Liver (tissue), 9 donors: ENCODE measurements around the gene FAM13B. TPM values are rescaled to one million over a fixed set of nuclear protein-coding genes. Genes with fewer than 3 reads are reported as not detected.
"Not testable (repeated sequence)": the region's sequence is repeated elsewhere in the genome, so short reads cannot be mapped to it uniquely, and the experiment has no call there.

ENCODE experiments used
- DNase-seq: peaks from one replicate; pipeline ENCODE4 v3.0.0-alpha.2; 2017; ENCODE audit warnings: low spot score
- H3K27ac ChIP-seq, 2 donors: one replicate each; pipeline ENCODE4 v1.7.0; 2013; ENCODE audit warnings: inconsistent platforms in 2 of 2, low read length in 2 of 2, control low read depth in 1 of 2, low read depth in 1 of 2, mild to moderate bottlenecking in 1 of 2
- H3K27me3 ChIP-seq, 4 donors: one replicate each; pipeline versions ENCODE4 v1.6.1 to v1.7.0; 2013; ENCODE audit warnings: low read length in 3 of 4, inconsistent platforms in 1 of 4, mild to moderate bottlenecking in 1 of 4, moderate library complexity in 1 of 4; ENCODE audit not compliant: control insufficient read depth in 4 of 4, insufficient read depth in 4 of 4
- H3K36me3 ChIP-seq, 4 donors: one replicate each; pipeline versions ENCODE4 v1.6.1 to v1.7.0; 2013; ENCODE audit warnings: low read length in 3 of 4, mild to moderate bottlenecking in 3 of 4, low read depth in 1 of 4, moderate library complexity in 1 of 4; ENCODE audit not compliant: control insufficient read depth in 4 of 4, insufficient read depth in 3 of 4
- H3K4me1 ChIP-seq, 4 donors: one replicate each; pipeline versions ENCODE4 v1.6.1 to v1.7.0; 2013; ENCODE audit warnings: low read length in 3 of 4, mild to moderate bottlenecking in 3 of 4, moderate library complexity in 1 of 4; ENCODE audit not compliant: control insufficient read depth in 4 of 4, insufficient read depth in 4 of 4
- H3K4me3 ChIP-seq, 3 donors: one replicate each; pipeline versions ENCODE4 v1.6.1 to v1.7.0; 2013; ENCODE audit warnings: low read length in 3 of 3, control low read depth in 1 of 3, low read depth in 1 of 3, mild to moderate bottlenecking in 1 of 3
- H3K9ac ChIP-seq, 2 donors: one replicate each; pipeline ENCODE4 v1.7.0; 2013; ENCODE audit warnings: low read length in 2 of 2, mild to moderate bottlenecking in 2 of 2, moderate library complexity in 2 of 2, control low read depth in 1 of 2, low read depth in 1 of 2
- H3K9me3 ChIP-seq, 4 donors: one replicate each; pipeline versions ENCODE4 v1.6.1 to v1.7.0; 2013; ENCODE audit warnings: low read length in 3 of 4; ENCODE audit not compliant: control insufficient read depth in 4 of 4
- ATF3 ChIP-seq: IDR thresholded peaks from 2 replicates; pipeline ENCODE4 v1.6.1; 2016; ENCODE audit warnings: antibody characterized with exemption
- EGR1 ChIP-seq, 2 donors: IDR thresholded peaks; 2 replicates each; pipeline ENCODE4 v1.6.1; 2016 to 2018; ENCODE audit warnings: antibody characterized with exemption in 2 of 2, low read depth in 2 of 2
- FOXA2 ChIP-seq: IDR thresholded peaks from 2 replicates; pipeline ENCODE4 v1.6.1; 2016; ENCODE audit warnings: antibody characterized with exemption
- GABPA ChIP-seq, 2 donors: IDR thresholded peaks in 1 of 2; conservative IDR thresholded peaks in 1 of 2; 2 replicates each; pipeline ENCODE4 v1.6.1; 2016; ENCODE audit warnings: antibody characterized with exemption in 2 of 2, mild to moderate bottlenecking in 1 of 2, moderate library complexity in 1 of 2
- HNF4A ChIP-seq, 2 donors: conservative IDR thresholded peaks; 2 replicates each; pipeline ENCODE4 v1.6.1; 2016; ENCODE audit warnings: antibody characterized with exemption in 2 of 2, mild to moderate bottlenecking in 2 of 2
- HNF4G ChIP-seq: IDR thresholded peaks from 2 replicates; pipeline ENCODE4 v1.6.1; 2016; ENCODE audit warnings: antibody characterized with exemption
- JUND ChIP-seq, 2 donors: IDR thresholded peaks; 2 replicates each; pipeline ENCODE4 v1.6.1; 2016; ENCODE audit warnings: antibody characterized with exemption in 2 of 2
- MAX ChIP-seq: IDR thresholded peaks from 2 replicates; pipeline ENCODE4 v1.6.1; 2016; ENCODE audit warnings: antibody characterized with exemption
- NR2F2 ChIP-seq: IDR thresholded peaks from 2 replicates; pipeline ENCODE4 v1.6.1; 2016; ENCODE audit warnings: antibody characterized with exemption
- RAD21 ChIP-seq, 2 donors: IDR thresholded peaks; 2 replicates each; pipeline ENCODE4 v1.6.1; 2016; ENCODE audit warnings: antibody characterized with exemption in 2 of 2, mild to moderate bottlenecking in 2 of 2
- REST ChIP-seq: IDR thresholded peaks from 2 replicates; pipeline ENCODE4 v1.6.1; 2016; ENCODE audit warnings: antibody characterized with exemption, mild to moderate bottlenecking
- RXRA ChIP-seq, 2 donors: IDR thresholded peaks; 2 replicates each; pipeline ENCODE4 v1.6.1; 2017 to 2018; ENCODE audit warnings: antibody characterized with exemption in 2 of 2, mild to moderate bottlenecking in 1 of 2
- SP1 ChIP-seq: IDR thresholded peaks from 2 replicates; pipeline ENCODE4 v1.6.1; 2018; ENCODE audit warnings: antibody characterized with exemption, mild to moderate bottlenecking
- TAF1 ChIP-seq: conservative IDR thresholded peaks from 2 replicates; pipeline ENCODE4 v1.6.1; 2016; ENCODE audit warnings: antibody characterized with exemption, mild to moderate bottlenecking
- WGBS: extraction: QIAGEN DNeasy Blood & Tissue Kit; methylation state at CpG from one replicate; pipeline ENCODE4 v1.1.7; 2013; 5-methylcytosine and 5-hydroxymethylcytosine counted together
- polyA plus RNA-seq, 2 donors: library from polyadenylated mRNA; stranded (reverse) in 1 of 2; unstranded in 1 of 2; fragments of 200-250 nt in 1 of 2; fragments of >200 nt in 1 of 2; fragmentation: Nextera tagmentation in 1 of 2; extraction: Ambion mirVana in 1 of 2; gene quantifications; one replicate each; pipeline versions ENCODE4 v1.2.1 to v1.2.3, GENCODE V29; 2013 to 2015
- total RNA-seq, 2 donors: library from RNA; depleted of rRNA; stranded (reverse); fragments of >200 nt; gene quantifications; one replicate each; pipeline ENCODE4 v1.2.3, GENCODE V29; 2014
- TF ChIP-seq, protein P1 (sequence below): IDR thresholded peaks from 2 replicates; pipeline ENCODE4 v1.6.1; 2016; ENCODE audit warnings: antibody characterized with exemption
- donor health status: healthy.
- donor health status: healthy.
- donor health status: healthy.
- donor health status: healthy.
- donor health status: healthy.

Gene FAM13B
- total and polyA plus RNA-seq, 4 donors: 4.3 to 19.0 (median 10.8) TPM

DNA sequence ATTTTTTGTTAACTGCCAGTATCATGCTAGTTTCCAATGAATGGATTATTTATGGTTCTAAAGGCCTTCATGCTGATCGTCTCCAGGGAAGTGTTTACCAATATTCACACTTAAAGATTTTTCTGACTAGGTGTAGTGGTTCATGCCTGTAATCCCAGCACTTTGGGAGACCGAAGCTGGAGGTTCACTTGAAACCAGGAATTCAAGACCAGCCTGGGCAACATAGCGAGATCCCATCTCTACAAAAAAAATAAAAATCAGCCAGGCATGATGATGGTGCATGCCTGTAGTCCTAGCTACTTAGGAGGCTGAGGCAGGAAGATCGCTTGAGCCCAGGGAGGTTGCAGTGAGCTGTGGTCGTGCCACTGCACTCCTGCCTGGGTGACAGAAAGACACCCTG lies 43.5 kb downstream of the FAM13B start:
- WGBS: 98% methylated on average over 5 of the region's 5 CpGs
- peaks cover 0 to 3% (median under 1%) of the 10 kb centered on the region in 4 donors for H3K36me3 ChIP-seq

DNA sequence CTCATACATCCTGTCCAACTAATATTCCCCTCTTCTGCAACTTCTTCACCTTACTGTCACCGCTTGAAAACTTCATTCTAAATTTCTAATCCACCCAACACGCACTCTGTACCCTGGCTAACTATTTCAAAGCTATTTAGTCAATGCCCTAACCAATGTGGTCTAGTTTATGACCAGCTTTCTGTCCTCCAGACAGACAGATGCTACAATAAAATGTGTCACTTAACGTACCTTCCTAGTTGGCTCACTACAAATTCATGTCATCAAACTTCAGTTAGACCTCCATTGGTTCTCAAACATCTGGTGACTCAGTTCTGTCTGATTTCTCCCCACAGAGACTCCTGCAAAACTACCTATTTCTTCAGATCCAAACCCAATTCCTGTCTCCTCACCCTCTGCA lies 57.7 kb downstream of the FAM13B start:
- H3K9ac ChIP-seq: no peak overlapping the region
- H3K36me3 ChIP-seq: peaks cover 0 to 9% (median 6%) of the 10 kb centered on the region in 4 donors
- no peak for DNase-seq
- H3K27ac ChIP-seq: no peak overlapping the region
- 98% methylated on average over 3 of the region's 3 CpGs for WGBS
- no peaks in the 10 kb centered on the region for H3K4me1 ChIP-seq
- no peak overlapping the region for H3K4me3 ChIP-seq
- TF ChIP-seq MAX (no peak), RAD21 (IDR thresholded peaks at IDR 0.05) (no peak), REST (no peak), SP1 (no peak), RXRA (IDR thresholded peaks at IDR 0.05) (no peak), EGR1 (IDR thresholded peaks at IDR 0.05; ENCODE audit: low read depth in 2 of 2) (no peak), HNF4A (conservative IDR thresholded peaks at IDR 0.05) (no peak), ATF3 (no peak), JUND (IDR thresholded peaks at IDR 0.05) (no peak), HNF4G (no peak), FOXA2 (no peak), NR2F2 (no peak)
- TF ChIP-seq, protein P1, sequence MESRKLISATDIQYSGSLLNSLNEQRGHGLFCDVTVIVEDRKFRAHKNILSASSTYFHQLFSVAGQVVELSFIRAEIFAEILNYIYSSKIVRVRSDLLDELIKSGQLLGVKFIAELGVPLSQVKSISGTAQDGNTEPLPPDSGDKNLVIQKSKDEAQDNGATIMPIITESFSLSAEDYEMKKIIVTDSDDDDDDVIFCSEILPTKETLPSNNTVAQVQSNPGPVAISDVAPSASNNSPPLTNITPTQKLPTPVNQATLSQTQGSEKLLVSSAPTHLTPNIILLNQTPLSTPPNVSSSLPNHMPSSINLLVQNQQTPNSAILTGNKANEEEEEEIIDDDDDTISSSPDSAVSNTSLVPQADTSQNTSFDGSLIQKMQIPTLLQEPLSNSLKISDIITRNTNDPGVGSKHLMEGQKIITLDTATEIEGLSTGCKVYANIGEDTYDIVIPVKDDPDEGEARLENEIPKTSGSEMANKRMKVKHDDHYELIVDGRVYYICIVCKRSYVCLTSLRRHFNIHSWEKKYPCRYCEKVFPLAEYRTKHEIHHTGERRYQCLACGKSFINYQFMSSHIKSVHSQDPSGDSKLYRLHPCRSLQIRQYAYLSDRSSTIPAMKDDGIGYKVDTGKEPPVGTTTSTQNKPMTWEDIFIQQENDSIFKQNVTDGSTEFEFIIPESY: no peak
- H3K9me3 ChIP-seq: no peaks in the 10 kb centered on the region
- no peaks in the 10 kb centered on the region for H3K27me3 ChIP-seq

More for the DNA sequence above, 43.5 kb downstream of the FAM13B start:
- TF ChIP-seq ATF3: no peak
- TF ChIP-seq TAF1: no peak
- no peak for TF ChIP-seq GABPA (IDR thresholded peaks at IDR 0.05 in 1 of 2, conservative IDR thresholded peaks at IDR 0.05 in 1 of 2)
- TF ChIP-seq SP1: no peak
- H3K4me3 ChIP-seq: no peak overlapping the region
- no peak for DNase-seq
- H3K9ac ChIP-seq: no peak overlapping the region
- H3K27ac ChIP-seq: no peak overlapping the region
- H3K4me1 ChIP-seq: no peaks in the 10 kb centered on the region
- no peaks in the 10 kb centered on the region for H3K27me3 ChIP-seq
- H3K9me3 ChIP-seq: no peaks in the 10 kb centered on the region

- H3K27ac ChIP-seq, H3K9ac ChIP-seq, H3K4me3 ChIP-seq, H3K27me3 ChIP-seq, H3K36me3 ChIP-seq, H3K9me3 ChIP-seq, DNase-seq, H3K4me1 ChIP-seq: not testable (repeated sequence)
- 94% methylated on average over 3 of the region's 4 CpGs for WGBS
Measured at GRCh38 chr5:137970384-137970783, 62.5 kb downstream of the FAM13B start.
